Activated CD4-positive, alpha-beta T cell treated with anti-CD3 and anti-CD28 coated beads, Interleukin-2, amount 10 ng/mL, durations not matched to agents 7 days and 5 days (primary cell): ENCODE data around the gene LYRM2. TPM values are rescaled to one million over a fixed set of nuclear protein-coding genes. Genes with fewer than 3 reads are reported as not detected.

Source experiments
- CTCF ChIA-PET: fragments of 350-600 bp; sonication (Branson Sonifier 250); formaldehyde crosslinking; loops from one replicate; lab custom pipeline; 2021; ENCODE audit warnings: antibody characterized with exemption; lab: Charles Lee
- POLR2A ChIA-PET: fragments of 350-600 bp; sonication (Branson Sonifier 250); formaldehyde crosslinking; loops from one replicate; lab custom pipeline; 2021; ENCODE audit warnings: antibody characterized with exemption; lab: Charles Lee
- DNase-seq: peaks from one replicate; pipeline ENCODE4 v3.0.0-alpha.2; 2020
- H3K27ac Mint-ChIP-seq: one replicate; pipeline ENCODE4 v1.8.0; 2021; ENCODE audit warnings: mild to moderate bottlenecking, moderate library complexity, mixed read lengths
- H3K27me3 Mint-ChIP-seq: one replicate; pipeline ENCODE4 v1.8.0; 2021; ENCODE audit warnings: mixed read lengths
- H3K36me3 Mint-ChIP-seq: one replicate; pipeline ENCODE4 v1.8.0; 2021; ENCODE audit warnings: low read depth, mixed read lengths
- H3K4me1 Mint-ChIP-seq: one replicate; pipeline ENCODE4 v1.8.0; 2021; ENCODE audit warnings: mixed read lengths
- H3K4me3 Mint-ChIP-seq: one replicate; pipeline ENCODE4 v1.8.0; 2021; ENCODE audit warnings: mild to moderate bottlenecking, moderate library complexity, mixed read lengths
- H3K9me3 Mint-ChIP-seq: one replicate; pipeline ENCODE4 v1.8.0; 2021; ENCODE audit warnings: mixed read lengths
- total RNA-seq, 2 experiments: library from RNA; stranded (reverse); gene quantifications; one replicate each; pipeline ENCODE4 v1.2.3, GENCODE V29; 2021

Gene LYRM2
- total RNA-seq, 2 experiments from 2014 or later: 28.0 to 32.0 TPM

- no peak overlapping the region for H3K27ac Mint-ChIP-seq
- POLR2A ChIA-PET: no interaction called here
- peaks cover 36% of the 10 kb centered on the region for H3K36me3 Mint-ChIP-seq
- DNase-seq: no peak
- CTCF ChIA-PET: interaction anchor here (0.6 kb wide), 1 partner anchor 80 kb away, joined by 3 read pairs; no protein-coding TSS in a partner anchor
- no peaks in the 10 kb centered on the region for H3K27me3 Mint-ChIP-seq
- H3K4me3 Mint-ChIP-seq: no peak overlapping the region
- no peaks in the 10 kb centered on the region for H3K9me3 Mint-ChIP-seq
- no peaks in the 10 kb centered on the region for H3K4me1 Mint-ChIP-seq
Observed at GRCh38 chr6:89669002-89669401, 30.5 kb upstream of the LYRM2 start.

GRCh38 chr6:89667872-89668556, 29.5 kb upstream of the LYRM2 start:
- Mint-ChIP-seq H3K36me3 (peaks cover 38% of the 10 kb centered on the region), H3K4me3 (no peak overlapping the region), H3K4me1 (no peaks in the 10 kb centered on the region), H3K27ac (no peak overlapping the region), H3K9me3 (no peaks in the 10 kb centered on the region), H3K27me3 (no peaks in the 10 kb centered on the region)
- ChIA-PET CTCF (interaction anchor here (0.6 kb wide), 1 partner anchor 23 kb away, joined by 3 read pairs; no protein-coding TSS in a partner anchor), POLR2A (no interaction called here)
- DNase-seq: no peak

GRCh38 chr6:89662659-89663223, 24.2 kb upstream of the LYRM2 start:
- H3K27me3 Mint-ChIP-seq: no peaks in the 10 kb centered on the region
- CTCF ChIA-PET: interaction anchor here (0.9 kb wide), 1 partner anchor 14 kb away, joined by 4 read pairs; no protein-coding TSS in a partner anchor

GRCh38 chr6:89661559-89661958, 23.0 kb upstream of the LYRM2 start:
- no peak overlapping the region for H3K27ac Mint-ChIP-seq
- H3K36me3 Mint-ChIP-seq: peaks cover 47% of the 10 kb centered on the region
- H3K4me1 Mint-ChIP-seq: no peaks in the 10 kb centered on the region
- no peaks in the 10 kb centered on the region for H3K9me3 Mint-ChIP-seq
- H3K27me3 Mint-ChIP-seq: no peaks in the 10 kb centered on the region
- no peak for DNase-seq
- ChIA-PET CTCF (interaction anchor here (1.2 kb wide), 1 partner anchor 102 kb away, joined by 3 read pairs; no protein-coding TSS in a partner anchor), POLR2A (interaction anchor here (0.5 kb wide), 1 partner anchor 47 kb away, joined by 3 read pairs; no protein-coding TSS in a partner anchor)
- H3K4me3 Mint-ChIP-seq: no peak overlapping the region

More at GRCh38 chr6:89662659-89663223, 24.2 kb upstream of the LYRM2 start:
- POLR2A ChIA-PET: no interaction called here
- peaks cover 47% of the 10 kb centered on the region for H3K36me3 Mint-ChIP-seq
- no peak for DNase-seq
- no peak overlapping the region for H3K4me3 Mint-ChIP-seq
- no peaks in the 10 kb centered on the region for H3K4me1 Mint-ChIP-seq
- no peak overlapping the region for H3K27ac Mint-ChIP-seq
- no peaks in the 10 kb centered on the region for H3K9me3 Mint-ChIP-seq

- H3K9me3 Mint-ChIP-seq: no peaks in the 10 kb centered on the region
- H3K27me3 Mint-ChIP-seq: no peaks in the 10 kb centered on the region
- no peak overlapping the region for H3K27ac Mint-ChIP-seq
- no peaks in the 10 kb centered on the region for H3K4me1 Mint-ChIP-seq
- ChIA-PET POLR2A (interaction anchor here (0.5 kb wide), 1 partner anchor 47 kb away, joined by 3 read pairs; no protein-coding TSS in a partner anchor), CTCF (interaction anchor here (1.2 kb wide), 1 partner anchor 103 kb away, joined by 3 read pairs; no protein-coding TSS in a partner anchor)
- peaks cover 45% of the 10 kb centered on the region for H3K36me3 Mint-ChIP-seq
- DNase-seq: no peak
- no peak overlapping the region for H3K4me3 Mint-ChIP-seq
Observed at GRCh38 chr6:89660981-89661380, 22.4 kb upstream of the LYRM2 start.

GRCh38 chr6:89657445-89658158, 19.1 kb upstream of the LYRM2 start:
- peaks cover 47% of the 10 kb centered on the region for H3K36me3 Mint-ChIP-seq
- no peak overlapping the region for H3K4me3 Mint-ChIP-seq
- H3K4me1 Mint-ChIP-seq: no peaks in the 10 kb centered on the region
- DNase-seq: no peak
- H3K9me3 Mint-ChIP-seq: no peaks in the 10 kb centered on the region
- CTCF ChIA-PET: interaction anchor here (1.6 kb wide), 1 partner anchor 10 kb away, joined by 4 read pairs; no protein-coding TSS in a partner anchor
- H3K27me3 Mint-ChIP-seq: no peaks in the 10 kb centered on the region
- no peak overlapping the region for H3K27ac Mint-ChIP-seq
- POLR2A ChIA-PET: no interaction called here

- Mint-ChIP-seq H3K4me3 (no peak overlapping the region), H3K9me3 (no peaks in the 10 kb centered on the region), H3K27ac (no peak overlapping the region), H3K4me1 (no peaks in the 10 kb centered on the region), H3K27me3 (no peaks in the 10 kb centered on the region), H3K36me3 (peaks cover 47% of the 10 kb centered on the region)
- DNase-seq: no peak
- ChIA-PET POLR2A (no interaction called here), CTCF (interaction anchor here (0.8 kb wide), 1 partner anchor 40 kb away, joined by 5 read pairs; no protein-coding TSS in a partner anchor)
Observed at GRCh38 chr6:89655122-89655521, 16.6 kb upstream of the LYRM2 start.

GRCh38 chr6:89650579-89650978, 12.0 kb upstream of the LYRM2 start:
- Mint-ChIP-seq H3K36me3 (peaks cover 60% of the 10 kb centered on the region), H3K27ac (no peak overlapping the region), H3K9me3 (no peaks in the 10 kb centered on the region), H3K4me3 (no peak overlapping the region), H3K27me3 (no peaks in the 10 kb centered on the region), H3K4me1 (no peaks in the 10 kb centered on the region)
- CTCF ChIA-PET: interaction anchor here (2.0 kb wide), 1 partner anchor 12 kb away, joined by 5 read pairs; the partner anchor contains the start of gene LYRM2
- no peak for DNase-seq
- POLR2A ChIA-PET: no interaction called here

GRCh38 chr6:89649682-89650081, 11.1 kb upstream of the LYRM2 start:
- DNase-seq: no peak
- Mint-ChIP-seq H3K4me3 (no peak overlapping the region), H3K9me3 (no peaks in the 10 kb centered on the region), H3K36me3 (peaks cover 62% of the 10 kb centered on the region), H3K27me3 (no peaks in the 10 kb centered on the region), H3K27ac (no peak overlapping the region), H3K4me1 (no peaks in the 10 kb centered on the region)
- ChIA-PET POLR2A (no interaction called here), CTCF (interaction anchor here (2.0 kb wide), 1 partner anchor 11 kb away, joined by 5 read pairs; the partner anchor contains the start of gene LYRM2)

GRCh38 chr6:89644864-89645263, 6.3 kb upstream of the LYRM2 start:
- peaks cover 3% of the 10 kb centered on the region for H3K4me1 Mint-ChIP-seq
- H3K27me3 Mint-ChIP-seq: no peaks in the 10 kb centered on the region
- no peak overlapping the region for H3K4me3 Mint-ChIP-seq
- POLR2A ChIA-PET: no interaction called here
- no peak overlapping the region for H3K27ac Mint-ChIP-seq
- no peak for DNase-seq
- H3K36me3 Mint-ChIP-seq: peaks cover 56% of the 10 kb centered on the region
- CTCF ChIA-PET: interaction anchor here (0.8 kb wide), 1 partner anchor 23 kb away, joined by 3 read pairs; no protein-coding TSS in a partner anchor
- H3K9me3 Mint-ChIP-seq: no peaks in the 10 kb centered on the region

- Mint-ChIP-seq H3K4me1 (peaks cover 14% of the 10 kb centered on the region), H3K4me3 (no peak overlapping the region), H3K27ac (peak overlapping the region; percentile 15), H3K9me3 (no peaks in the 10 kb centered on the region), H3K36me3 (peaks cover 48% of the 10 kb centered on the region), H3K27me3 (no peaks in the 10 kb centered on the region)
- ChIA-PET POLR2A (no interaction called here), CTCF (interaction anchor here (1.5 to 1.9 kb wide), 2 partner anchors 11 to 30 kb away, joined by 3 to 6 read pairs; no protein-coding TSS in a partner anchor)
- no peak for DNase-seq
Observed at GRCh38 chr6:89643406-89643805, 4.9 kb upstream of the LYRM2 start.

GRCh38 chr6:89642956-89643355, 4.4 kb upstream of the LYRM2 start:
- H3K9me3 Mint-ChIP-seq: no peaks in the 10 kb centered on the region
- H3K27ac Mint-ChIP-seq: no peak overlapping the region
- H3K4me3 Mint-ChIP-seq: no peak overlapping the region
- peaks cover 19% of the 10 kb centered on the region for H3K4me1 Mint-ChIP-seq
- H3K27me3 Mint-ChIP-seq: no peaks in the 10 kb centered on the region
- ChIA-PET POLR2A (no interaction called here), CTCF (interaction anchor here (0.5 to 1.9 kb wide), 4 partner anchors 11 to 293 kb away, joined by 3 to 6 read pairs (median 4); no protein-coding TSS in a partner anchor)
- peaks cover 49% of the 10 kb centered on the region for H3K36me3 Mint-ChIP-seq
- DNase-seq: no peak
